ENCODE results near the gene SLC38A3.

- TF ChIP-seq POLR2A (IDR thresholded peaks at IDR 0.05; ENCODE audit: extremely low read depth, insufficient read length) (no peak), CTCF (IDR thresholded peaks at IDR 0.05; ENCODE audit: low read depth, low read length) (no peak), MAX (IDR thresholded peaks at IDR 0.05; ENCODE audit: low read depth, low read length) (no peak)
Measured at GRCh38 chr3:50270422-50271224, 65.6 kb downstream of the SLC38A3 start.

All from NB4 (cell line).